ENCODE results near the gene C2orf42. TPM values are rescaled to one million over a fixed set of nuclear protein-coding genes. Genes with fewer than 3 reads are reported as not detected.
"Not testable (repeated sequence)": the region's sequence is repeated elsewhere in the genome, so short reads cannot be mapped to it uniquely, and the experiment has no call there.

The C2orf42 gene
- total RNA-seq, 1 experiment from 2014 or later = 10.5 TPM

DNA sequence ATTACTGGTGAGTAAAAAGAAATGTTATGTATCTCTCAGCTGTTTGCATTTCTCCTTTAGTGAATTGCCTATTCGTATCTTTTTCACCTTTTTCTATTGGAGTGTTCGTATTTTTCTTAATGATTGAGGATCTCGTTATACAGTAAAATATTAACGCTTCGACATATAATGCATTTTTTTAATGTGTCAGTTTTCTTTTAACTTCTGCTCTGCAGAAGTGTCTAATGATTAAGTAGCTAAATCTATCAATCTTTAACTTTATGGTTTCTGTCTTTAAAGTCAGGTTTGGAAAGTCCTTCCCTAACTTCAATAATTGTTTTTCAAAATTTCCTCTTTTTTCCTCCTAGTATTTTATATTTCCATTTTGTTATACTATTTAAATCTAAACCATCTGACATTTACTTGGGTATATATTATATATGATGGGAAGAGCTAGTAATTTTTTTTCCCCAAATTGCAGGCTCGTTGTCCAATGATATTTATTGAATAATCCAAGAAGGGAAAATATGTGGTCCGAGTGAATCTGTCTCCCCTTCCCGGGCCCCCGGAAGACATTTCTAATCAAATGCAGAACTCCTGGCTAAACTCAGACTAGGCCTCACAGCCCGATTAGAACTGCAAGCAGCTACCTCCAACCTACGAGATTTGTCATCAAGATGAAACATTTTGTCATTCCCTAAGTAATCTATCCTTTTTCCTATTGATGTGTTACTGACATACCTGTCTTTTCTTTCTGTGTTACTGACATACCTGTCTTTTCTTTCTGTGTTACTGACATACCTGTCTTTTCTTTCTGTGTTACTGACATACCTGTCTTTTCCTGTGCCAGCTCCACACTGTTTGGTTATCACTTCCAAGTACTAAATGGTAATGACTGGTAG lies 86.3 kb downstream of the C2orf42 start:
- no peak for DNase-seq (ENCODE audit: low read depth)

DNA sequence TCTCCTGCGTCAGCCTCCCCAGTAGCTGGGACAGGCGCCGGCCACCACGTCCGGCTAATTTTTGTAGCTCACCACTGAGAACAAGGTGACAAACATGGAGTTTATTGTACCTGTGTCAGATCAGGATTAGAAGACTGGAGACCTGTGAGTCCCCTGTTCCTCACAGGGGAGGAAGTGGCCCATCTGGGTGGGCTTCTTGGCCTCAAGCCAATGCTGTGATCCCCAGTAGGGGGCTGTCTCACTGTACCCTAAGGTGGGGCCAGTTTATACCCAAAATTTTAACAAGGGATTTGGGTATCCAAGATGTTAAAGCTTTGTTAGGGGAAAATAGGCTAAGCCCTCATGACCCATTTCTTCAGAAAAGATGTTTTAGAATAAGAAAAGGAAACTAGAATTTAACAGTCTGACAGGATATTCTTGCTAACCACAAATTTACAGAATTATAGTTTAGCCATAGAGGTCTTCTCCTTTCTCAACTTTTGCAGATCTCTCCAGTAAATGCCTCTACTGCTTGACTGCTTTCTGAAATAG lies 87.2 kb downstream of the C2orf42 start:
- no peak for DNase-seq (ENCODE audit: low read depth)

- DNase-seq (ENCODE audit: low read depth) = not testable (repeated sequence)
Observed at GRCh38 chr2:70102323-70102905, 88.4 kb downstream of the C2orf42 start.

DNA sequence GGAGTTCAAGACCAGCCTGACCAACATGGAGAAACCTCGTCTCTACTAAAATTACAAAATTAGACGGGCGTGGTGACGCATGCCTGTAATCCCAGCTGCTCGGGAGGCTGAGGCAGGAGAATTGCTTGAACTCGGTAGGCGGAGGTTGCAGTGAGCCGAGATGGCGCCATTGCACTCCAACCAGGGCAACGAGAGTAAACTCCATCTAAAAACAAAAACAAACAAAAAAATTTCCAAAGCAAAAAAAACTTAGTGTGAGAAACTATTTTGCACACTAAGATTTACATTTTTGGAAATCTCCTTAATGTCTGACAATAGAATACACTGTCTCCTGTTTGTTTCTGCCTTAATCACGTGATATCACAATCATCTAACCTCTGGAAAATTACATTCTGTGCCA lies 89.1 kb downstream of the C2orf42 start:
- DNase-seq (ENCODE audit: low read depth) = not testable (repeated sequence)

- no peak for DNase-seq (ENCODE audit: low read depth)
Observed at GRCh38 chr2:70101174-70101573, 89.6 kb downstream of the C2orf42 start.

Other genes with a start within 250 kb of the C2orf42 start
- 0.15 and 0.49 TPM in 2 replicates for gene ASPRV1, start 229.4 kb downstream of the C2orf42 start, total RNA-seq (2014; rRNA removed; shearing (Covaris generic))
- 24.5 and 37.7 TPM in 2 replicates for gene PCBP1, start 103.5 kb downstream of the C2orf42 start, total RNA-seq (2014; rRNA removed; shearing (Covaris generic))
- gene TIA1, start 57.6 kb upstream of the C2orf42 start, total RNA-seq (2014; rRNA removed; shearing (Covaris generic)) = 52.4 and 64.5 TPM in 2 replicates
- gene PCYOX1, start 67.1 kb upstream of the C2orf42 start, total RNA-seq (2014; rRNA removed; shearing (Covaris generic)) = 16.3 and 30.4 TPM in 2 replicates
- 229 and 376 TPM in 2 replicates for gene SNRPG, start 102.7 kb upstream of the C2orf42 start, total RNA-seq (2014; rRNA removed; shearing (Covaris generic))
- 69.1 and 73.0 TPM in 2 replicates for gene FAM136A, start 111.0 kb upstream of the C2orf42 start, total RNA-seq (2014; rRNA removed; shearing (Covaris generic))

All from M059J (cell line).